Measurements from ENCODE around the gene EXOSC10. TPM values are rescaled to one million over a fixed set of nuclear protein-coding genes. Genes with fewer than 3 reads are reported as not detected.

EXOSC10 gene
- total RNA-seq, 1 donor from 2014 or later = 62.6 TPM

- intact Hi-C loops (cut with DNase I) = no loop called here
- no peak for DNase-seq (ENCODE audit: extremely low spot score in 2 of 2)
- H3K9me3 ChIP-seq = no peaks in the 10 kb centered on the region
Observed at GRCh38 chr1:11046270-11046566, 53.5 kb downstream of the EXOSC10 start.

GRCh38 chr1:11045428-11046269 lies 54.0 kb downstream of the EXOSC10 start:
- intact Hi-C loops (cut with DNase I) = no loop called here
- Histone ChIP-seq H3K27me3 (no peaks in the 10 kb centered on the region), H3K36me3 (no peaks in the 10 kb centered on the region), H3K9me3 (no peaks in the 10 kb centered on the region), H3K4me1 (no peaks in the 10 kb centered on the region), H3K27ac (no peak overlapping the region), H3K4me3 (no peak overlapping the region)
- TF ChIP-seq CTCF (IDR thresholded peaks at IDR 0.05) (no peak), POLR2AphosphoS5 (IDR thresholded peaks at IDR 0.05; ENCODE audit: insufficient read depth in 1 of 2, low read depth in 1 of 2) (no peak), POLR2A (IDR thresholded peaks at IDR 0.05) (no peak)
- no peak for DNase-seq (ENCODE audit: extremely low spot score in 2 of 2)

More at GRCh38 chr1:11046270-11046566, 53.5 kb downstream of the EXOSC10 start:
- Histone ChIP-seq H3K4me1 (no peaks in the 10 kb centered on the region), H3K27ac (no peak overlapping the region), H3K36me3 (no peaks in the 10 kb centered on the region), H3K27me3 (no peaks in the 10 kb centered on the region), H3K4me3 (no peak overlapping the region)
- TF ChIP-seq POLR2AphosphoS5 (IDR thresholded peaks at IDR 0.05; ENCODE audit: insufficient read depth in 1 of 2, low read depth in 1 of 2) (no peak), CTCF (IDR thresholded peaks at IDR 0.05) (no peak), POLR2A (IDR thresholded peaks at IDR 0.05) (no peak)

GRCh38 chr1:11044849-11045427 lies 54.7 kb downstream of the EXOSC10 start:
- no peak for DNase-seq (ENCODE audit: extremely low spot score in 2 of 2)
- intact Hi-C loops (cut with DNase I) = loop anchor here (5.0 kb wide), 1 partner anchor 602 kb away; no protein-coding TSS in a partner anchor
- no peaks in the 10 kb centered on the region for H3K4me1 ChIP-seq
- no peaks in the 10 kb centered on the region for H3K9me3 ChIP-seq
- TF ChIP-seq POLR2A (IDR thresholded peaks at IDR 0.05) (no peak), POLR2AphosphoS5 (IDR thresholded peaks at IDR 0.05; ENCODE audit: insufficient read depth in 1 of 2, low read depth in 1 of 2) (no peak), CTCF (IDR thresholded peaks at IDR 0.05) (no peak)
- H3K27ac ChIP-seq = no peak overlapping the region
- H3K36me3 ChIP-seq = no peaks in the 10 kb centered on the region
- H3K27me3 ChIP-seq = no peaks in the 10 kb centered on the region
- no peak overlapping the region for H3K4me3 ChIP-seq

- DNase-seq (ENCODE audit: extremely low spot score in 2 of 2) = no peak
- Histone ChIP-seq H3K36me3 (no peaks in the 10 kb centered on the region), H3K4me3 (no peak overlapping the region), H3K27ac (no peak overlapping the region), H3K9me3 (no peaks in the 10 kb centered on the region), H3K27me3 (no peaks in the 10 kb centered on the region), H3K4me1 (no peaks in the 10 kb centered on the region)
- TF ChIP-seq POLR2AphosphoS5 (IDR thresholded peaks at IDR 0.05; ENCODE audit: insufficient read depth in 1 of 2, low read depth in 1 of 2) (no peak), POLR2A (IDR thresholded peaks at IDR 0.05) (no peak), CTCF (IDR thresholded peaks at IDR 0.05) (no peak)
- intact Hi-C loops (cut with DNase I) = loop anchor here (5.0 kb wide), 1 partner anchor 603 kb away; no protein-coding TSS in a partner anchor
Observed at GRCh38 chr1:11044086-11044848, 55.4 kb downstream of the EXOSC10 start.
